ENCODE results near the gene RBM23. TPM values are rescaled to one million over a fixed set of nuclear protein-coding genes. Genes with fewer than 3 reads are reported as not detected.

Gene RBM23
- total and polyA plus RNA-seq, 9 of the 15 experiments (the other 6 are each of a cell fraction or from before 2014, with no cell fraction given): 46.0 to 102 (median 58.5) TPM

DNA sequence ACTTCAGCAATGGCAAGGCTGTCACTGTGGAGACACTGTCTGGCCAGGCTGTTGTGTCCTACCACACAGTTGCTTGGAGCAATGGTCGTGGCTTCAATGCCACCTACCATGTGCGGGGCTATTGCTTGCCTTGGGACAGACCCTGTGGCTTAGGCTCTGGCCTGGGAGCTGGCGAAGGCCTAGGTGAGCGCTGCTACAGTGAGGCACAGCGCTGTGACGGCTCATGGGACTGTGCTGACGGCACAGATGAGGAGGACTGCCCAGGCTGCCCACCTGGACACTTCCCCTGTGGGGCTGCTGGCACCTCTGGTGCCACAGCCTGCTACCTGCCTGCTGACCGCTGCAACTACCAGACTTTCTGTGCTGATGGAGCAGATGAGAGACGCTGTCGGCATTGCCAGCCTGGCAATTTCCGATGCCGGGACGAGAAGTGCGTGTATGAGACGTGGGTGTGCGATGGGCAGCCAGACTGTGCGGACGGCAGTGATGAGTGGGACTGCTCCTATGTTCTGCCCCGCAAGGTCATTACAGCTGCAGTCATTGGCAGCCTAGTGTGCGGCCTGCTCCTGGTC lies 43.1 kb downstream of the RBM23 start:
- no peak for ATAC-seq
- Histone ChIP-seq H3K79me2 (ENCODE audit: control insufficient read depth, insufficient read depth, low read length) (peaks cover 15% of the 10 kb centered on the region), H3K9me1 (ENCODE audit: control insufficient read depth, insufficient read depth, low read length) (no peaks in the 10 kb centered on the region), H3K4me3 (no peak overlapping the region), H3K4me2 (ENCODE audit: insufficient read depth, low read length) (no peak overlapping the region), H4K20me1 (replicated peaks; ENCODE audit: control insufficient read depth, insufficient read depth, low read length) (peaks cover 5% of the 10 kb centered on the region; the same call in 1 of the 2 replicates), H3K9me3 (replicated peaks; ENCODE audit: control insufficient read depth, insufficient read depth, low read depth, low read length) (no peaks in the 10 kb centered on the region), H3K4me1 (replicated peaks in 1 of 2; ENCODE audit: control insufficient read depth in 2 of 2, insufficient read depth in 2 of 2, low read length in 2 of 2) (peaks cover under 1 to 22% of the 10 kb centered on the region in 2 experiments; a peak in 3 of 5 replicates), H2AFZ (ENCODE audit: low read depth, low read length) (no peak overlapping the region), H3K27me3 (ENCODE audit: control insufficient read depth in 2 of 2, insufficient read depth in 2 of 2, low read length in 2 of 2) (no peaks in the 10 kb centered on the region), H3K36me3 (ENCODE audit: control insufficient read depth, insufficient read depth, low read length) (peaks cover 47% of the 10 kb centered on the region; the same call in 2 of the 3 replicates), H3K9ac (ENCODE audit: insufficient read depth in 1 of 2, low read depth in 2 of 2, low read length in 2 of 2) (peak overlapping the region in 1 of 2 experiments; percentile 15; a peak in 1 of 4 replicates), H3K27ac (ENCODE audit: extremely low read depth, low read depth, low read length) (no peak overlapping the region)
- intact Hi-C loops (cut with micrococcal nuclease) (no loop called here), in situ Hi-C loops (cut with MboI) (no loop called here)
- no TSS peak for BruUV-seq (replicated peaks)
- FAIRE-seq: no peak
- POLR2A ChIA-PET: interaction anchor here (0.6 to 1.9 kb wide), 3 partner anchors 10 to 173 kb away, joined by 3 to 6 read pairs (median 3); no protein-coding TSS in a partner anchor
- TF ChIP-seq MXI1 (IDR thresholded peaks at IDR 0.05; ENCODE audit: low read depth, low read length) (no peak), ARID2 (IDR thresholded peaks at IDR 0.05) (no peak), ZNF830 (CRISPR knock-in tag; IDR thresholded peaks at IDR 0.05) (no peak), ZKSCAN8 (CRISPR knock-in tag; IDR thresholded peaks at IDR 0.05) (no peak), ZNF184 (CRISPR knock-in tag; IDR thresholded peaks at IDR 0.05) (no peak), FOSL1 (tag; conservative IDR thresholded peaks at IDR 0.05) (no peak), ZNF699 (CRISPR knock-in tag; IDR thresholded peaks at IDR 0.05; ENCODE audit: insufficient replicate concordance) (no peak), NFYB (IDR thresholded peaks at IDR 0.05; ENCODE audit: extremely low read depth, insufficient read length) (no peak), ZNF445 (CRISPR knock-in tag; IDR thresholded peaks at IDR 0.05; ENCODE audit: low read depth) (no peak), MAZ (CRISPR knock-in tag; conservative IDR thresholded peaks at IDR 0.05 in 1 of 2, IDR thresholded peaks at IDR 0.05 in 1 of 2) (no peak), POLR2H (tag; IDR thresholded peaks at IDR 0.05; ENCODE audit: low read depth) (no peak)
- TF ChIP-seq, protein P1, sequence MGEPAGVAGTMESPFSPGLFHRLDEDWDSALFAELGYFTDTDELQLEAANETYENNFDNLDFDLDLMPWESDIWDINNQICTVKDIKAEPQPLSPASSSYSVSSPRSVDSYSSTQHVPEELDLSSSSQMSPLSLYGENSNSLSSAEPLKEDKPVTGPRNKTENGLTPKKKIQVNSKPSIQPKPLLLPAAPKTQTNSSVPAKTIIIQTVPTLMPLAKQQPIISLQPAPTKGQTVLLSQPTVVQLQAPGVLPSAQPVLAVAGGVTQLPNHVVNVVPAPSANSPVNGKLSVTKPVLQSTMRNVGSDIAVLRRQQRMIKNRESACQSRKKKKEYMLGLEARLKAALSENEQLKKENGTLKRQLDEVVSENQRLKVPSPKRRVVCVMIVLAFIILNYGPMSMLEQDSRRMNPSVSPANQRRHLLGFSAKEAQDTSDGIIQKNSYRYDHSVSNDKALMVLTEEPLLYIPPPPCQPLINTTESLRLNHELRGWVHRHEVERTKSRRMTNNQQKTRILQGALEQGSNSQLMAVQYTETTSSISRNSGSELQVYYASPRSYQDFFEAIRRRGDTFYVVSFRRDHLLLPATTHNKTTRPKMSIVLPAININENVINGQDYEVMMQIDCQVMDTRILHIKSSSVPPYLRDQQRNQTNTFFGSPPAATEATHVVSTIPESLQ (CRISPR knock-in tag; IDR thresholded peaks at IDR 0.05): no peak
- TF ChIP-seq, protein P2, sequence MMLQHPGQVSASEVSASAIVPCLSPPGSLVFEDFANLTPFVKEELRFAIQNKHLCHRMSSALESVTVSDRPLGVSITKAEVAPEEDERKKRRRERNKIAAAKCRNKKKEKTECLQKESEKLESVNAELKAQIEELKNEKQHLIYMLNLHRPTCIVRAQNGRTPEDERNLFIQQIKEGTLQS (IDR thresholded peaks at IDR 0.05): no peak
- TF ChIP-seq, protein P2 (CRISPR knock-in tag; conservative IDR thresholded peaks at IDR 0.05): no peak
- TF ChIP-seq, protein P3, sequence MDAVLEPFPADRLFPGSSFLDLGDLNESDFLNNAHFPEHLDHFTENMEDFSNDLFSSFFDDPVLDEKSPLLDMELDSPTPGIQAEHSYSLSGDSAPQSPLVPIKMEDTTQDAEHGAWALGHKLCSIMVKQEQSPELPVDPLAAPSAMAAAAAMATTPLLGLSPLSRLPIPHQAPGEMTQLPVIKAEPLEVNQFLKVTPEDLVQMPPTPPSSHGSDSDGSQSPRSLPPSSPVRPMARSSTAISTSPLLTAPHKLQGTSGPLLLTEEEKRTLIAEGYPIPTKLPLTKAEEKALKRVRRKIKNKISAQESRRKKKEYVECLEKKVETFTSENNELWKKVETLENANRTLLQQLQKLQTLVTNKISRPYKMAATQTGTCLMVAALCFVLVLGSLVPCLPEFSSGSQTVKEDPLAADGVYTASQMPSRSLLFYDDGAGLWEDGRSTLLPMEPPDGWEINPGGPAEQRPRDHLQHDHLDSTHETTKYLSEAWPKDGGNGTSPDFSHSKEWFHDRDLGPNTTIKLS (IDR thresholded peaks at IDR 0.05; ENCODE audit: borderline replicate concordance, low read depth): no peak
- CTCF ChIA-PET (ENCODE audit: low intra/inter-chr PET ratio): no interaction called here
- WGBS (ENCODE audit: insufficient coverage, low coverage, missing lambda C conversion rate): 93% methylated on average over 18 of the region's 20 CpGs
- no peak for DNase-seq (ENCODE audit: extremely low read depth in 1 of 4, low spot score in 3 of 4)

Data from K562 (cell line).